GM06990 (cell line): Measurements from ENCODE around the gene MITF.

Experiments
- DNase-seq: peaks from one replicate; pipeline ENCODE4 v3.0.0-alpha.2; 2011; ENCODE audit not compliant: insufficient read length; ENCODE audit errors: extremely low read depth
- H3K27me3 ChIP-seq: replicated peaks from 2 replicates; pipeline ENCODE4 v1.6.0; 2011; ENCODE audit warnings: low read length; ENCODE audit not compliant: control insufficient read depth, insufficient read depth
- H3K36me3 ChIP-seq: 2 replicates; pipeline ENCODE4 v1.5.1; 2011; ENCODE audit warnings: low read length; ENCODE audit not compliant: control insufficient read depth, insufficient read depth
- H3K4me3 ChIP-seq: replicated peaks from 2 replicates; pipeline ENCODE4 v1.5.1; 2011; ENCODE audit warnings: low read depth, mild to moderate bottlenecking, control low read depth, low read length
- TF ChIP-seq, protein P1 (sequence below): IDR thresholded peaks from 2 replicates; pipeline ENCODE4 v1.5.1; 2011; ENCODE audit warnings: low read length, control low read depth, mild to moderate bottlenecking, inconsistent platforms; ENCODE audit not compliant: insufficient read depth, poor library complexity, severe bottlenecking

Gene MITF

DNA sequence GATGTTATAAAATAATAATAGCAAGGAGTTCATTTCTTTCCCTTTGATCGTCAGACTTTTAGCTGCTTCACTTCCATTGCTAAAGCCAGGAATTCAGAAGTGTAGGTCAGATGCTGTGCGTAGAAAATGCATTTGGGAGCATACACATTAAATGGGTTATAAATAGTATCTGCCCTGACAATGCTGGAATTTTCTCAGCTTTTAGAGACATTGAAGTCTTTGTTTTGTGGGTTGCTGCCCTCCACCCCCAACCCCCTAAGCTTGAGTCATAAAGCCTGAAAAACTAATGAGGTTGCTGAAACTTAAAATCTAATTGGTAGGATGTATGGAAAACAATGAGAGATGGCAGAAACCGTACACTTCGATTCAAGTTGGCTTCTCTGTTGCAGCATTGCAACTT is 81.9 kb downstream of the MITF start:
- no peak overlapping the region for H3K4me3 ChIP-seq
- TF ChIP-seq, protein P1, sequence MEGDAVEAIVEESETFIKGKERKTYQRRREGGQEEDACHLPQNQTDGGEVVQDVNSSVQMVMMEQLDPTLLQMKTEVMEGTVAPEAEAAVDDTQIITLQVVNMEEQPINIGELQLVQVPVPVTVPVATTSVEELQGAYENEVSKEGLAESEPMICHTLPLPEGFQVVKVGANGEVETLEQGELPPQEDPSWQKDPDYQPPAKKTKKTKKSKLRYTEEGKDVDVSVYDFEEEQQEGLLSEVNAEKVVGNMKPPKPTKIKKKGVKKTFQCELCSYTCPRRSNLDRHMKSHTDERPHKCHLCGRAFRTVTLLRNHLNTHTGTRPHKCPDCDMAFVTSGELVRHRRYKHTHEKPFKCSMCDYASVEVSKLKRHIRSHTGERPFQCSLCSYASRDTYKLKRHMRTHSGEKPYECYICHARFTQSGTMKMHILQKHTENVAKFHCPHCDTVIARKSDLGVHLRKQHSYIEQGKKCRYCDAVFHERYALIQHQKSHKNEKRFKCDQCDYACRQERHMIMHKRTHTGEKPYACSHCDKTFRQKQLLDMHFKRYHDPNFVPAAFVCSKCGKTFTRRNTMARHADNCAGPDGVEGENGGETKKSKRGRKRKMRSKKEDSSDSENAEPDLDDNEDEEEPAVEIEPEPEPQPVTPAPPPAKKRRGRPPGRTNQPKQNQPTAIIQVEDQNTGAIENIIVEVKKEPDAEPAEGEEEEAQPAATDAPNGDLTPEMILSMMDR: no peak
- DNase-seq: no peak
- no peaks in the 10 kb centered on the region for H3K36me3 ChIP-seq
- no peaks in the 10 kb centered on the region for H3K27me3 ChIP-seq

DNA sequence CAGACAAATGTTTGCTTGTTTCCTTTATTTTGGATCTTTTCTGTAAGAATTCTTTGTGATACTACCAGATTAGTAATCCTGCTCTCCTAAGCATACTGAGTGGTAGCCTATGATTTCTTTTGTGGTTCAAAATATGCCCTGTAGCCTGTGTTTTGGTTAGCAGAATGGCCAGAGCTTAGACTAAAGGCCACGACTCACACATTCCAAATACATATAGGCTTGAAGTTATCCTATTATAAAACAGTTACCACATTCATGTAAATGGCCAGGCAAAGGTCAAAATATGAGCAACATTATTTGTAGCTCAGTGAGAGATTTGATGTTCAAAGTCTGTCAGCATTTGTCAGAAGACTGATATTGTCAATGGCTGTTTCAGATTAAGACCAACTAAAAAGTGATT is 84.5 kb downstream of the MITF start:
- no peaks in the 10 kb centered on the region for H3K36me3 ChIP-seq
- H3K4me3 ChIP-seq: no peak overlapping the region
- no peaks in the 10 kb centered on the region for H3K27me3 ChIP-seq
- TF ChIP-seq, protein P1: no peak
- DNase-seq: no peak

DNA sequence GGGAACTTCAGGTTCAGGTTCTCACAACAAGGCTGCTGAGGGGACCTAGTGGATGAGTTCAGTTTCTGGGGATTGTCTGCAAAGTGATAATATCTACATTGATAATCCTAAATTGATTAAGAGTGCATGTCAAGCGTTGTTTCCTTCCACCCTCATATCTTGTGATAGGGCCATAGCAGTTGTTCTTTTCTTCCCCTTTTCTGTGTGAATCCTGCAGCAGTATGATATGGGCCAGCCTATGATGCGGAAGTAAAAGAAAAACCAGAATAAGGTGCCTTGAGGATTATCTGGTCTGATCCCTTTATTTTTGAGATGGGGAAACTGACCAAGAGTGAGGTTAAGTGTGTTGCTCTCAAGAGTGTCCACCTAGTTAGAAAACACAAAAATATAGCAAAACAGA is 86.2 kb downstream of the MITF start:
- TF ChIP-seq, protein P1: no peak
- Histone ChIP-seq H3K27me3 (no peaks in the 10 kb centered on the region), H3K4me3 (no peak overlapping the region), H3K36me3 (no peaks in the 10 kb centered on the region)
- no peak for DNase-seq

DNA sequence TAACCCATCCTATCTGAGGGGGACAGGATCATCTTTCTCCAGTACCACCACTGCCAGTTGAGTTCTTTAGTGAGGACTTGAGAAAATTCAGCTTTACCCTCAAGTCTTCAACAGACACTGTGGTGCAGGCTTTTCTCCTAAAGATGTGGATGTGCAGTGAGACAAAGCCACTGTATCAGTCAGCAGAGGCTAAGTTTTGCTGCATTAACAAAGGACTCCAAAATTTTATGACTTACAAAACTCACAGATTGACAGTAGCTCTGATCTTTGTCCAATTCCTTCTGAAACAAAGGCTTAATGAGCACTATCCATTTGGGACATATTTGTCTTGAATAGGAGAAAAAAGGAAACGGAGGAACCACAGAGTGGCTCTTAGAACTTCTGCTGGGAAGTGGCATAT is 87.9 kb downstream of the MITF start:
- TF ChIP-seq, protein P1: no peak
- Histone ChIP-seq H3K4me3 (no peak overlapping the region), H3K27me3 (no peaks in the 10 kb centered on the region), H3K36me3 (no peaks in the 10 kb centered on the region)
- no peak for DNase-seq

GRCh38 chr3:69828817-69829216 is 89.6 kb downstream of the MITF start:
- H3K27me3 ChIP-seq: no peaks in the 10 kb centered on the region
- TF ChIP-seq, protein P1: no peak
- no peak overlapping the region for H3K4me3 ChIP-seq
- DNase-seq: no peak
- no peaks in the 10 kb centered on the region for H3K36me3 ChIP-seq

GRCh38 chr3:69830147-69830546 is 90.9 kb downstream of the MITF start:
- Histone ChIP-seq H3K27me3 (no peaks in the 10 kb centered on the region), H3K36me3 (no peaks in the 10 kb centered on the region), H3K4me3 (no peak overlapping the region)
- TF ChIP-seq, protein P1: no peak
- DNase-seq: no peak
